ENCODE measurements around the gene USHBP1.

- no peak for TF ChIP-seq CTCF (IDR thresholded peaks at IDR 0.05; ENCODE audit: insufficient read depth, low read length)
- TF ChIP-seq GABPA (IDR thresholded peaks at IDR 0.05; ENCODE audit: low read depth) = no peak
- TF ChIP-seq REST (IDR thresholded peaks at IDR 0.05; ENCODE audit: insufficient replicate concordance, low read depth) = no peak
- no peak for TF ChIP-seq POLR2AphosphoS5 (IDR thresholded peaks at IDR 0.05; ENCODE audit: low read depth)
Measured at GRCh38 chr19:17289489-17289888, 24.9 kb upstream of the USHBP1 start.

Data from HL-60 (cell line).